GM03348 (cell line): ENCODE measurements around the gene NIT2.

Experiments
- DNase-seq: peaks from one replicate; pipeline ENCODE4 v3.0.0; 2012; ENCODE audit warnings: low spot score

NIT2 gene

DNA sequence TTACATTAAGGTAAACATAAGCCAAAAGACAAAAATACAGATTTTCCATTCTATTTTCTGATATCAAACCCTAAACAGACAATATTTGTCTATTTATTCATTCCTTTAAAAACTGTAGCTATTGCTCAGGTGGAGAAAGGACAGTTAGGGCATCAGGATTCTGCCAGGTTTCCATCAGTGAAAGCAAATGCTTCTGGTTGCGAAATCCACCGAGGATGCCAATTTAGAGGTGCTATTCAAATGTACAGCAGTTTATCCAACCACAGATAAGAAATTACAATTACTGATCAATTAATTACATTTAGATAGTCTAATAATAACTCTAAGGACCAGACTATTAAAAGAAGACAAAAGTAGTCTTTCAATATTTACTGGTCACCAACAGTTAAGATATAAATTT is 62.4 kb downstream of the NIT2 start:
- no peak for DNase-seq

DNA sequence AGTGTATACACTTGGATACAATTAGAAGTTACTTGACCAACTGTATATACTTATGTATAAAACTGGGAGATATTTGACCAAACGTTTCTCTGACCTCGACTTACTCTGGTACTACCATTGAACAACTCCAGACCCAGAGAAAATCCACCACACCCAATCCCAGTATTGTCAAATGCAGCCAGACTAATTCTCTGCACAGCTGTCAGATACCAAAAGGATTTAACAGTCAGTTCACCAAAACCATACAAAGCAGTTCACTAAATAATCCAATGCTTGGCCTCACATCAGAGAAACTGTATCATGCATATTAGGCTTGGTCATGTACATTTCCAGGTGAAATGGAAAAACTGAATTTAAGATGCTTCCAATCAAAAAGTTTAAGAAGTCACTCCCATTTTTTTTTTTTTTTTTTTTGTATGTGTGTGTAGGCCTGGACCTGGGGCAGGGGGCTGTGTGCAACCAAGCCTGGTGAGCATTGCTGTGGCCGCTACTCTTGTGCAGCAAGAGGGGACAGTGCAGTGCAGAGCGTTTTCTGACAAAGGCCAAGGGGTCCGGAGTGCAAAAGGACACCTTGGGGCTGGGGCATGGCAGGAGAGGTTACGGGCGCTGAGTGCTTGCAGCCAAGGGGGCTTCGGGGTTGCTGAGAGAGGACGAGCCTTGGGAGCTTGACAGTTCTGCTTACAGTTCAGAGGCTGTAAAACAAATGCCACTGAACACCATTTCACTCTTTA is 64.9 kb downstream of the NIT2 start:
- DNase-seq, result no peak

DNA sequence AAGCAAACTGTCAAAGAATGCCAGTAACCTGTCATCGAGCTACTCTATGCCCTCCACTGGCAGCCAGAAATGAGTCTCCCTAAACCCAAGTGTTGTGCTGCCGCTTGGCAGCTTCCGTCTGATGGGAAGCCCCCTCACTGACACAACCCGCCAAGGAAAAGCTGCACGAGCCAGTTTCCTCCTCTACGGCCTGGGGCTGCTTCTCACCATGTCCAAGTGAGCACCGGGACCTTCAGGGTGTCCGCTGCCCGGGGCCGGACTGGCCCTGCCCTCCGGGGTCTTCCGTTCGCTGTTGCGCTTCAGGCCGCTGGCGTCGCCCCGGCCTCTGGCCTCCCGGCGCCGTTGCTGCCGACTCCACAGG is 65.8 kb downstream of the NIT2 start:
- peak; percentile 36 for DNase-seq

DNA sequence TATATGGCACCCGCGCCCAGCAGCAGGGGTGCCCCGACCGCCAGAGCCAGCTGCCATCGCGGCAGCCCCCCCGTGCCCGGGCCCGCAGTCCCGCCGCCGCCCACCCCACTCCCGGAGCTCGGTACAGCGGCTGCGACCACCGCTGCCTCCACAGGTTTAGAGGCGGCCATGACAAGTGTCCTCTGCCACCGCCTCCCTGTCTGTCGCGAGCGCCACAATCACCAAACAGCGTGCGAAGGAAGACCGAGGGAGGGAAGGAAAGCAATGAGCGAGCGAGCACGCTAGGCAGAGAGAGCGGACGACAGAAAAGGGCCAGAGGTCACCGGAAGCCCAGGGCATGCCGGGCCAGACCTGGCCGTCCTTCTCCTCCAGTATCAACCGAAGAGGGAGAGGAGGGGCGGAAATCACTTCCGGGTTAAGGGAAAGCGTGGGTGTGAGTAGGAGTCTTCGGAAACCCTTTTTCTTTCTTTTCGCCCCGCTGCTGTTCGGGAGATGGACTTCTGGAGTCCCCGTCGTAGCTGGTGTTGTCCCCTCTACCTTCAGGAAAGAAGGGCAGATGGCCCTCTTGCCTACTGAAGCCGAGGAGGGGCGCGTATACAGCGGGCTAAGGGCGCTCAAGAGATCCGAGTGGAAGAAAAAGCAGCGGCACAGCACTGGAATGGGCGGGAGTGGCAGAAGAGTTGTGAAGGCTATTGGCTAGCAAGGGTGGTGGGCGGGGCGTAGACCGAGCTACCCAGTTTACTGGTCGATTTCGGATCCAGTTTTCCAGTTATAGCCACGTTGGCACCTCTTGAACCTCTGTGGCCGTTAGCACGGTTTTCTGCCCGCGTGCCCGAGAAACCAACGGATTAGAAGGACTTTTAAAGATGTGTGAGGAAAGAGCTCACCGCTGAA is 66.5 kb downstream of the NIT2 start, which contains the start of the genes LNP1 and TOMM70:
TSS of gene LNP1 (plus strand) at position 760 of the 894 bp plus-strand sequence. CDS start 28,191 bp downstream, outside the sequence.
TSS of gene TOMM70 (minus strand) at position 310 of the 894 bp plus-strand sequence. CDS start at position 170, 140 bp downstream.
- DNase-seq, result peak; percentile 95

DNA sequence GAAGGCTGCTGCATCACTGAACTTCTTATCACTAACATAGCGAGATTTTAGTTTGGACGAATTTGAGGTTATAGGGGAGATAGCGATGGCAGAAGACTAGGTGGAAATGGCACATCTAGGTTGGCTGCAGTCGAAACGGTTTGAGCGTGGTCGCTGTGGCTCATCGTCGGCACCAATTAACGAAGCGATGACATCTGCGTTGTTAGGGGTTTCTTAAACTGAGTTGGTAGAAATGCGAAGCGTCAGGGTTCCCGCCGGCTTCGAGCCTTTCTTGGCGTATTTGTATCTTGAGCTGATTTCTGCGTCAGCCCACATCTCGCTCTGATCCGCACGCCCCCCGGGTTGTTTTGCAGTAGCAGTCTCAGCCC is 67.1 kb downstream of the NIT2 start:
- peak; percentile 34 for DNase-seq

DNA sequence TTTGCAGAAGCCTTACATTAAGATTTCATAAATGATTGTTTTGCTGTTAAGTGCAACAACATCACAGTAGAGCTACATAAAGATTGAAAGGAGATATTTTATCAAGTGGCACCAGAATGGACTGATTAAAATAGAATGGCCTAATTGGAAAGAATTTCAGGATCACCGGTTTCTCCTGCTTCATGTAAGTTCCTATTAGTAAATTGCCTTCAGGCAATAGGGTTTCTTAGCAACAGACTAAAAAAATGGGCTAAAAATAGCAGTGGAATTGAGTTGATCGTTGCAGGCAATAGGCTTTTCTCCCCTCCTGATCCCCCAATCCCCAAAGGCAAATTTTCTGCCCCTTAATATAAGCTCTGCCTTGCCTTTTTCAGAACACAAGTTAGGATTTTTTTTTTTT is 67.7 kb downstream of the NIT2 start:
- DNase-seq, result peak; percentile 24

DNA sequence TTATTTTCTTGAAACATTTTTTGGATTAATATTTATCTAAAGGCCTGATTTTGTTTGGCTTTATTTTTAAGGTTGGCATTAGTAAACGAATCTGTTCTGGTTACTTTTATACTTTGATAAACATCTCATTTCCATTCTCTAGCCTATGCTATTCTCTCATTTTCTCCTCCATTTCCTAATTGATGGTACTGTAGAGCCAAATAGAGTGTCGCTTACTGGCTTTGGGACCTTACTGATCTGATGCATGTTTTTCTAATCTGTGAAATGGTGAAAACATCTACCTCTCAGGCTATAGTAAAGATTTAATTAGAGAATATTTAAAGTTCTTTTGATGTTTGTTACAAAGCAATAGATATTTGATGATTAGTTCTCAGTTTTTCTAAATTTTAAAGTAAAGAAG is 68.3 kb downstream of the NIT2 start:
- no peak for DNase-seq

DNA sequence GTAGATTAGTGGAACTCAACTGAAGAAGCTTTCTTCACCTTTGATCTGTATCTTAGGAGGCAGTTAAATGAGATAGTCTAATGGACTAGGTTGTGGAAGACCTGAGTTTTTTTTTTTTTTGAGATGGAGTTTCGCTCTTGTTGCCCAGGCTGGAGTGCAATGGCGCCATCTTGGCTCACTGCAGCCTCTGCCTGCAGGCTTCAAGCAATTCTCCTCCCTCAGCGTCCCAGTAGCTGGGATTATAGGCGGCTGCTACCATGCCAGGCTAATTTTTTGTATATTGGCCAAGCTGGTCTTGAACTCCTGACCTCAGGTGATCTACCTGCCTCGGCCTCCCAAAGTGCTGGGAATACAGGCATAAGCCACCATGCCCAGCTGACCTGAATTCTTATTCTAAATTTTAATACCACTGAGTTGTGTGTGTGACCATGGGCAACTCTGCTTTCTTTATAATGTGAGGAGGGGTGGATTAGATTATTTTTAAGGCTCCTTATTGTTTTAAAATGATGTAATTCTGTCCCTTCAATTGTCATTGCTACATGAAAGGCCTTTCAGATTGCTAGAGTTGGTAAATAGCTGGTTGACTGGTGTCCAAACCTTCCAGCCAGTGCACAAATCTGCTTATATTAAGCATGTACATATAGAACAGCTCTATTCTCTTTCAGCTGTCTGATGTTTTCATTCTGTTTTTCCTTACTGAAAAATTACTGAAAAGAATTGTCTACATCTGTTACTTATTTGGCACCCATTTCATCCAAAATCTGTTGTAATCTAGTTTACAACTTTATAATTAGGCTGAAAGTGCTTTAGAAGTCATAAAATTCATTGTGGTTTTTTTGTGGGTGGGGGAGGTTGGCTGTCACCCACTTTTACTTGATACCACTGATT is 69.0 kb downstream of the NIT2 start:
- DNase-seq, result no peak

DNA sequence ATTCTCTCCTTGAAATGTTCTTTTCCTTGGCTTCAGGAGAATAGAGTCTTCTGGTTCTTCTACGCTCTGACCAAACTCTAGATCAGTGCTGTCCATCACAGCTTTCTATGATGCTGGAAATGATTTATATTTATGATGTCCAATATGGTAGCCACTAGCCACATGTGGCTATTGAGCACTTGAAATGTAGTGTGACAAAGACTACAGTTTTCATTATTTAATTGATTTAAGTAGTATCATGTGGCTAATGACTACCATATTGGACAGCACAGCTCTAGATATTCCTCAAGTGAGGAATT is 69.6 kb downstream of the NIT2 start:
- DNase-seq, result no peak

DNA sequence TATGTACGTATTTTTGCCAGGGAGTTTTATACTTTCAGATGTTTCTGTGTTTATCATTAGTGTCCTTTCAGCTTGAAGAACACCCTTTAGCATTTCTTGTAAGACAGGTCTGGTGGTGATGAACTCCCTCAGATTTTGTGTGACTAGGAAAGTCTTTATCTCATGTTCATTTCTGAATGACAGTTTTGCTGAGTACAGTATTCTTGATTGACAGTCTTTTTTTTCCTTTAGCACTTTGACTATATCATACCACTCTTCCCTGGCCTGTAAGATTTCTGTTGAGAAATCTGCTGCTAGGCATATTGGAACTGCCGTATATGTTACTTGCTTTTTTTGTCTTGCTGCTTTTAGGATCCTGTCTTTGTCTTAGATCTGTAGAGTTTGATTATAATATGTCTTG is 72.6 kb downstream of the NIT2 start:
- no peak for DNase-seq

DNA sequence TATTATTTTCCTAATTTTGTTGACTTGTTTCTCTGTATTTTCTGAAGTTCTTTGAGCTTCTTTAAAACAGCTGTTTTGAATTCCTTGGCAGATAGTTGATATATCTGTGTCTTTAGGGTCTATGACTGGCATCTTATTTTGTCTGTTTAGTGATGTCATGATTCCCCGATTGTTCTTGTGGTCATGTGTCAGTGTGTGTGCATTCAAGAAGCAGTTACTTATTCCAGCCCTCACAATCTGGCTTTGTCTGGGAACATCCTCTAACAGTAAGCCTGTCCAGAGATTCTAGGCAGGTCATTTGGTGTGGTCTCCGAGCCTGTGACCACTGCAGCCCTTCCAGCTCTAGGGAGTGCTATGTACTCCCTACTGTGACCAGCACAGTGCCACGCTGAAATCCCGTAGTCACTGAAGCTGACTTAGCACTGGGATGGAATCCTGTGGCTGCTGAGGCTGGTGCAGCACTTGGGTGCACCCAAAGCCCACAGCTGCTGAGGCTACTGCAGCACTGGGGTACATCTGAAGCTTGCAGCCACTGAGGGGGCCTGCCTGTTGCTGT is 73.5 kb downstream of the NIT2 start:
- no peak for DNase-seq
